Thyroid gland (tissue), 4 donors: ENCODE data around the gene ADAM11.

Source experiments
- POLR2A ChIP-seq, 2 donors: fragments of 450-650 bp; IDR thresholded peaks; one replicate each; pipeline ENCODE4 v1.6.1; 2017; ENCODE audit warnings: antibody characterized with exemption in 2 of 2, mild to moderate bottlenecking in 2 of 2, moderate library complexity in 1 of 2
- TF ChIP-seq, protein P1 (sequence below), 6 experiments: fragments of 200-600 bp in 3 of 6; fragments of 450-650 bp in 3 of 6; sonication (generic) in 3 of 6; IDR thresholded peaks; one replicate each; pipeline ENCODE4 v1.5.1; 2016 to 2019; ENCODE audit warnings: antibody characterized with exemption in 6 of 6, mild to moderate bottlenecking in 2 of 6, inconsistent platforms in 1 of 6, moderate library complexity in 1 of 6

GRCh38 chr17:44831371-44831770 lies 72.6 kb downstream of the ADAM11 start:
- TF ChIP-seq, protein P1, sequence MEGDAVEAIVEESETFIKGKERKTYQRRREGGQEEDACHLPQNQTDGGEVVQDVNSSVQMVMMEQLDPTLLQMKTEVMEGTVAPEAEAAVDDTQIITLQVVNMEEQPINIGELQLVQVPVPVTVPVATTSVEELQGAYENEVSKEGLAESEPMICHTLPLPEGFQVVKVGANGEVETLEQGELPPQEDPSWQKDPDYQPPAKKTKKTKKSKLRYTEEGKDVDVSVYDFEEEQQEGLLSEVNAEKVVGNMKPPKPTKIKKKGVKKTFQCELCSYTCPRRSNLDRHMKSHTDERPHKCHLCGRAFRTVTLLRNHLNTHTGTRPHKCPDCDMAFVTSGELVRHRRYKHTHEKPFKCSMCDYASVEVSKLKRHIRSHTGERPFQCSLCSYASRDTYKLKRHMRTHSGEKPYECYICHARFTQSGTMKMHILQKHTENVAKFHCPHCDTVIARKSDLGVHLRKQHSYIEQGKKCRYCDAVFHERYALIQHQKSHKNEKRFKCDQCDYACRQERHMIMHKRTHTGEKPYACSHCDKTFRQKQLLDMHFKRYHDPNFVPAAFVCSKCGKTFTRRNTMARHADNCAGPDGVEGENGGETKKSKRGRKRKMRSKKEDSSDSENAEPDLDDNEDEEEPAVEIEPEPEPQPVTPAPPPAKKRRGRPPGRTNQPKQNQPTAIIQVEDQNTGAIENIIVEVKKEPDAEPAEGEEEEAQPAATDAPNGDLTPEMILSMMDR (IDR thresholded peaks at IDR 0.05) = no peak
- TF ChIP-seq POLR2A (IDR thresholded peaks at IDR 0.05) = no peak
